ENCODE results near the gene CNOT8. TPM values are rescaled to one million over a fixed set of nuclear protein-coding genes. Genes with fewer than 3 reads are reported as not detected.

The CNOT8 gene
- total RNA-seq, 1 donor from 2014 or later: 51.5 TPM

DNA sequence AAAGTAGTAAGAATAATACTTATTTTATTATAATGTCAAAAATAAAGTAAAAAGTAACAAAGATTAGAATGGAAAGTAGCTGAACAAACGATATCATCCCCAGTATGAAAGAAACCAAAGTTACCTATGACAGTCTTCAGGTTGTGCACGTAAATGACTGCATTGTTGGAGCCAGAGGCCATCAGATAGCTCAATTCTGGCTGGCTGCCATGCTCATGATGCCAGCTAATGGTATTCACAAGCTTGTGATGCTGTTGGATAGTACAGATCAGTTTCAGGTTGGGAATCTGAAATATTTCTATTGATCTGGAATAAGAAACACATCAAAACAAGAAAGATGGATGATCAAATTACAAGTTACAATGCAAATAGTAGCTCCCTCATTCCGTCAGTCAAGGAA is 58.4 kb downstream of the CNOT8 start:
- Mint-ChIP-seq H3K4me1 (ENCODE audit: unreplicated experiment) (no peaks in the 10 kb centered on the region), H3K4me3 (no peak overlapping the region), H3K9me3 (no peaks in the 10 kb centered on the region), H3K27me3 (no peaks in the 10 kb centered on the region), H3K36me3 (peaks cover 11% of the 10 kb centered on the region), H3K27ac (no peak overlapping the region)
- no peak for DNase-seq (ENCODE audit: extremely low spot score, unreplicated experiment)
- TF ChIP-seq, protein P1, sequence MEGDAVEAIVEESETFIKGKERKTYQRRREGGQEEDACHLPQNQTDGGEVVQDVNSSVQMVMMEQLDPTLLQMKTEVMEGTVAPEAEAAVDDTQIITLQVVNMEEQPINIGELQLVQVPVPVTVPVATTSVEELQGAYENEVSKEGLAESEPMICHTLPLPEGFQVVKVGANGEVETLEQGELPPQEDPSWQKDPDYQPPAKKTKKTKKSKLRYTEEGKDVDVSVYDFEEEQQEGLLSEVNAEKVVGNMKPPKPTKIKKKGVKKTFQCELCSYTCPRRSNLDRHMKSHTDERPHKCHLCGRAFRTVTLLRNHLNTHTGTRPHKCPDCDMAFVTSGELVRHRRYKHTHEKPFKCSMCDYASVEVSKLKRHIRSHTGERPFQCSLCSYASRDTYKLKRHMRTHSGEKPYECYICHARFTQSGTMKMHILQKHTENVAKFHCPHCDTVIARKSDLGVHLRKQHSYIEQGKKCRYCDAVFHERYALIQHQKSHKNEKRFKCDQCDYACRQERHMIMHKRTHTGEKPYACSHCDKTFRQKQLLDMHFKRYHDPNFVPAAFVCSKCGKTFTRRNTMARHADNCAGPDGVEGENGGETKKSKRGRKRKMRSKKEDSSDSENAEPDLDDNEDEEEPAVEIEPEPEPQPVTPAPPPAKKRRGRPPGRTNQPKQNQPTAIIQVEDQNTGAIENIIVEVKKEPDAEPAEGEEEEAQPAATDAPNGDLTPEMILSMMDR (conservative IDR thresholded peaks at IDR 0.05): no peak

DNA sequence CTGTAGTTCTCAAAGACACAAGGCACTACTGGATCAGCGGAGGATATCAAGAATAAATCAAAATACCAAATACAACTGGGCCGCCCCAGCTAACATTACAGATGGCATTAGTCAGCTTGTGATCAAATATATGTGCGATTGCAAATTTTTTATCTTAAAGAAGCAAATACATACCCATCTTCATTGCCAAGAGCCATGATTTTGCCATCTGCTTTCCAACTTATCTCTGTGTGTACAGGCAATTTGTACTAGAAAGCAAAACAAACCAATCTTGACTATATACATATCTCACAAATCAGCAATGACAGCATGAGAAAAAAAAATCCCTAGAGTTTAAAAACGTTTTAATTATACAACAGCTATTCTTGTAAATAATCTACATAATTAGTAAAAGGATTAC is 59.3 kb downstream of the CNOT8 start:
- Mint-ChIP-seq H3K9me3 (no peaks in the 10 kb centered on the region), H3K27ac (no peak overlapping the region), H3K4me1 (ENCODE audit: unreplicated experiment) (no peaks in the 10 kb centered on the region), H3K36me3 (peaks cover 8% of the 10 kb centered on the region), H3K27me3 (no peaks in the 10 kb centered on the region), H3K4me3 (no peak overlapping the region)
- TF ChIP-seq, protein P1 (conservative IDR thresholded peaks at IDR 0.05): no peak
- no peak for DNase-seq (ENCODE audit: extremely low spot score, unreplicated experiment)

DNA sequence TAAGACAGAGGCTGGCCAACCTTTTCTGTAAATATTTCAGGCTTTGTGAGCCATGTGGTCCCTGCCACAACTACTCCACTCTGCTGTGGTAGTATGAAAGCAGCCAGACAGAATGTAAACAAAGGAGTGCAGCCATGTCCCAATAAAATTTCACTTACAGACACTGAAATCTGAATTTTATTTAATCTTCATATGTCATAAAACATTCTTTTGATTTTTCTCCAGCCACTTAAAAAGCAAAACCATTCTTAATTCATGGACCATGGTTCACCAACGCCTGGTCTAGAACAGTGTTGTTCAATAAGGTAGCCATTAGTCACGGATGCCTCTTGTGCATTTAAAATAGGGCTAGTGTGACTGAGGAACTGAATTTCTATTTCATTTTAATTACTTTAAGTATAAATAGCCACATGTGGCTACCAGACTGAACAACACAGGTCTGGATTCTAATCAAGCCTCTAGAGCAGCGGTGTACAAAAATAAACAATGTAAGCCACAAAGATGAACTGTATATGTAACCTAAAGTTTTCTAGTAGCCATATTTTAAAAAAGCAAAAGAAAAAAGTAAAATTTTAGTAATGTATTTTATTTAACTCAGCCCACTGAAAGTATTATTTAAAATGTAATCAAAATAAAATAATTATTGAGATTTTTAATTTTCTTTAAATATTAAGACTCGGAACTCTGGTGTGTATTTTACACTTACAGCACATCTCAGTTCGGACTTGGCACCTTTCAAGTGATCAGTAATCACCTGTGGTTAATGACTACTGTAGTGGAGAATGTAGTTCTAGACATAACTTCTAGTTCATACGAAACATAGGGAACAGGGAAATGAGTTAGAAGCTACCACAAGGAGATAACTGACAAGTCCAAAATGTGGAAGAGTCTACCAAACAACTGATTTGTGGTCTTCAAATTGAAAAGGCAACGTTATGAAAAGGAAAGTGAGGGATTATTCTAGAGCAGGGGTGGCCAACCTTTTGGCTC is 65.3 kb downstream of the CNOT8 start:
- Mint-ChIP-seq H3K27me3 (no peaks in the 10 kb centered on the region), H3K4me1 (ENCODE audit: unreplicated experiment) (no peaks in the 10 kb centered on the region), H3K4me3 (no peak overlapping the region), H3K36me3 (peaks cover 22% of the 10 kb centered on the region), H3K27ac (no peak overlapping the region), H3K9me3 (no peaks in the 10 kb centered on the region)
- TF ChIP-seq, protein P1 (conservative IDR thresholded peaks at IDR 0.05): no peak
- no peak for DNase-seq (ENCODE audit: extremely low spot score, unreplicated experiment)

Small RNAs within 50 kb of the gene (microRNA-seq; reads per million reads assigned to microRNA genes)
- not detected for gene MIR378H

Other genes starting within 250 kb of the CNOT8 start
- gene LARP1, start 103.2 kb upstream of the CNOT8 start, total RNA-seq (ENCODE audit: low replicate concordance): 170 and 220 TPM in 2 replicates
- 9.3 and 24.9 TPM in 2 replicates for gene FAXDC2, start 8.0 kb upstream of the CNOT8 start, total RNA-seq (ENCODE audit: low replicate concordance)
- gene GEMIN5, start 79.6 kb downstream of the CNOT8 start, total RNA-seq (ENCODE audit: low replicate concordance): 13.8 and 22.5 TPM in 2 replicates
- gene MRPL22, start 82.4 kb downstream of the CNOT8 start, total RNA-seq (ENCODE audit: low replicate concordance): 41.1 and 54.9 TPM in 2 replicates
- gene KIF4B, start 155.1 kb downstream of the CNOT8 start, total RNA-seq (ENCODE audit: low replicate concordance): 0.14 and 0.17 TPM in 2 replicates